ENCODE measurements around the gene CYTH3. TPM values are rescaled to one million over a fixed set of nuclear protein-coding genes. Genes with fewer than 3 reads are reported as not detected.

The CYTH3 gene
- total RNA-seq, 4 donors from 2014 or later, result 14.6 to 47.4 (median 22.8) TPM

- no peaks in the 10 kb centered on the region for H3K9me3 ChIP-seq
- intact Hi-C loops (cut with DNase I; ENCODE audit: low total_unique reads), result no loop called here
- H3K27me3 ChIP-seq, result no peaks in the 10 kb centered on the region
- no peaks in the 10 kb centered on the region for H3K4me1 ChIP-seq
- no peak for DNase-seq
- no peak overlapping the region for H3K4me3 ChIP-seq
- H3K36me3 ChIP-seq, result no peaks in the 10 kb centered on the region
- TF ChIP-seq POLR2A (IDR thresholded peaks at IDR 0.05), result no peak
- TF ChIP-seq, protein P1, sequence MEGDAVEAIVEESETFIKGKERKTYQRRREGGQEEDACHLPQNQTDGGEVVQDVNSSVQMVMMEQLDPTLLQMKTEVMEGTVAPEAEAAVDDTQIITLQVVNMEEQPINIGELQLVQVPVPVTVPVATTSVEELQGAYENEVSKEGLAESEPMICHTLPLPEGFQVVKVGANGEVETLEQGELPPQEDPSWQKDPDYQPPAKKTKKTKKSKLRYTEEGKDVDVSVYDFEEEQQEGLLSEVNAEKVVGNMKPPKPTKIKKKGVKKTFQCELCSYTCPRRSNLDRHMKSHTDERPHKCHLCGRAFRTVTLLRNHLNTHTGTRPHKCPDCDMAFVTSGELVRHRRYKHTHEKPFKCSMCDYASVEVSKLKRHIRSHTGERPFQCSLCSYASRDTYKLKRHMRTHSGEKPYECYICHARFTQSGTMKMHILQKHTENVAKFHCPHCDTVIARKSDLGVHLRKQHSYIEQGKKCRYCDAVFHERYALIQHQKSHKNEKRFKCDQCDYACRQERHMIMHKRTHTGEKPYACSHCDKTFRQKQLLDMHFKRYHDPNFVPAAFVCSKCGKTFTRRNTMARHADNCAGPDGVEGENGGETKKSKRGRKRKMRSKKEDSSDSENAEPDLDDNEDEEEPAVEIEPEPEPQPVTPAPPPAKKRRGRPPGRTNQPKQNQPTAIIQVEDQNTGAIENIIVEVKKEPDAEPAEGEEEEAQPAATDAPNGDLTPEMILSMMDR (IDR thresholded peaks at IDR 0.05), result no peak
- H3K27ac ChIP-seq, result no peak overlapping the region
Measured at GRCh38 chr7:6167587-6168476, 104.6 kb downstream of the CYTH3 start.

DNA sequence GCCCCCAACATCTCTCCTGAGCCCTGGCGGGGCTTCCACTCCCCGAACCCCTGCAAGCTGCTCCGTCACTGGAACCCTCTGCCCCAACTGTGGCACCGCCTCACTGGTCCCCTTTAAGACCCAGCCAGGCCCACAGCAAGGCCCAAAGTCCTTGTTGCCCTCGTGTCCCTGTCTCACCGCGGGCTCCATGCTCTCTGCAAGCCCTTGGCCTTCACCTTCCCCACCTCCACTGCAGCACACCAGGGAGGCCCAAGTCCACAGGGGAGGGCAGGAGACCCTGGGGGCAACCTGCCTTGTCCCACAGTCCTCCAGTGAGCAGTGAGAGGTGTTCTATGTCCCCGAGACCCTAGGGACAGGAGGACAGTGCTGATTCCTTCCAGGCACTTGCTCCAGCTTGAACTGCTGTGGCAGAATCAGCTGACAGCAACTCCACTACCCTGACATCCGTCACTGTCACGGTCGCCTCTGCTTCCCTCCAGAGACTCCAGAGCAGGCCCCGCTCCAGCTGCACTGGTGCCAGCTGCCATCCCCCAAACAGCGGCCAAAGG lies 105.3 kb downstream of the CYTH3 start:
- no peak for DNase-seq
- Histone ChIP-seq H3K36me3 (no peaks in the 10 kb centered on the region), H3K27ac (no peak overlapping the region), H3K27me3 (no peaks in the 10 kb centered on the region), H3K4me1 (no peaks in the 10 kb centered on the region), H3K4me3 (no peak overlapping the region), H3K9me3 (no peaks in the 10 kb centered on the region)
- TF ChIP-seq, protein P1 (IDR thresholded peaks at IDR 0.05), result no peak
- no peak for TF ChIP-seq POLR2A (IDR thresholded peaks at IDR 0.05)
- intact Hi-C loops (cut with DNase I; ENCODE audit: low total_unique reads), result no loop called here

DNA sequence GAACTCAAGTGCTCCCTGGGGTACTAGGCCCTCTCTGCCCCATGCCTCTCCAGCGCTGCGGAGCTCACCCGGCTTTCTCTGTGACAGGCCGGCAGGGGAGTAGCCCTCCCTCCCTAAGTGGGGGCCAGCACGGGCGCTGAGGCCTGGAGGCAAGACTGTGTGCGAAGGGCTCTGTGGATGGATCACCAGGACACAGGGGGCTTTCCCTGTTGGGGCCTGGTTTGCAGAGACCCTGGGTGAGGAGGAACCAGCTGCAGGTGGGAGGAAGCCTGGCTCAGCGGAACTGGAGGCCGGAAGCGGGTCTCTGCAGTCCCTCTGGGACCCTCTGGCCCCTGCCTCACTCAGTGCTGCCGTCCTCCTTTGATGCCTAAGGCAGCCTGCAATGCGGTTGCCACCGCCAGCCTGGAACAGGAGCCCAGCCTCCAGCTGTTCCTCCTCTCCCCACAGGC lies 106.0 kb downstream of the CYTH3 start:
- TF ChIP-seq POLR2A (IDR thresholded peaks at IDR 0.05), result no peak
- TF ChIP-seq, protein P1 (IDR thresholded peaks at IDR 0.05), result no peak
- intact Hi-C loops (cut with DNase I; ENCODE audit: low total_unique reads), result no loop called here
- no peaks in the 10 kb centered on the region for H3K36me3 ChIP-seq

GRCh38 chr7:6165521-6166320 lies 106.7 kb downstream of the CYTH3 start:
- H3K4me3 ChIP-seq, result no peak overlapping the region
- TF ChIP-seq, protein P1 (IDR thresholded peaks at IDR 0.05), result no peak
- no peak for TF ChIP-seq POLR2A (IDR thresholded peaks at IDR 0.05)
- no peaks in the 10 kb centered on the region for H3K27me3 ChIP-seq
- no peaks in the 10 kb centered on the region for H3K9me3 ChIP-seq
- H3K4me1 ChIP-seq, result no peaks in the 10 kb centered on the region
- no peaks in the 10 kb centered on the region for H3K36me3 ChIP-seq
- no peak for DNase-seq
- H3K27ac ChIP-seq, result no peak overlapping the region
- intact Hi-C loops (cut with DNase I; ENCODE audit: low total_unique reads), result no loop called here

More for the DNA sequence above, 106.0 kb downstream of the CYTH3 start:
- Histone ChIP-seq H3K4me3 (no peak overlapping the region), H3K4me1 (no peaks in the 10 kb centered on the region), H3K27me3 (no peaks in the 10 kb centered on the region), H3K27ac (no peak overlapping the region), H3K9me3 (no peaks in the 10 kb centered on the region)
- no peak for DNase-seq
